OCI-LY3 (cell line): ENCODE data around the gene NFIA.

Experiments
- CTCF ChIP-seq: fragments of 200-600, 300-600 bp; sonication (generic); IDR thresholded peaks from 2 replicates; pipeline ENCODE4 v1.5.1; 2014; ENCODE audit warnings: antibody characterized with exemption, low read length, low read depth
- EZH2phosphoT487 ChIP-seq: fragments of 200-600 bp; shearing (Covaris generic); IDR thresholded peaks from 2 replicates; pipeline ENCODE4 v1.6.1; 2018; ENCODE audit warnings: antibody characterized with exemption, mixed run types, low read depth

- TF ChIP-seq CTCF: no peak
- no peak for TF ChIP-seq EZH2phosphoT487
These were observed 193.9 kb downstream of the NFIA start for GRCh38 chr1:61276246-61276645.
